HG02885 (cell line): Measurements from ENCODE around the gene TBCD.
"Not testable (repeated sequence)": the region's sequence is repeated elsewhere in the genome, so short reads cannot be mapped to it uniquely, and the experiment has no call there.

Source experiments
- ATAC-seq: cut with Tn5 transposase; IDR thresholded peaks from one replicate; pipeline ENCODE4 v1.9.1; 2021; ENCODE audit warnings: mild to moderate bottlenecking; ENCODE audit not compliant: unreplicated experiment, poor library complexity

The TBCD gene

DNA sequence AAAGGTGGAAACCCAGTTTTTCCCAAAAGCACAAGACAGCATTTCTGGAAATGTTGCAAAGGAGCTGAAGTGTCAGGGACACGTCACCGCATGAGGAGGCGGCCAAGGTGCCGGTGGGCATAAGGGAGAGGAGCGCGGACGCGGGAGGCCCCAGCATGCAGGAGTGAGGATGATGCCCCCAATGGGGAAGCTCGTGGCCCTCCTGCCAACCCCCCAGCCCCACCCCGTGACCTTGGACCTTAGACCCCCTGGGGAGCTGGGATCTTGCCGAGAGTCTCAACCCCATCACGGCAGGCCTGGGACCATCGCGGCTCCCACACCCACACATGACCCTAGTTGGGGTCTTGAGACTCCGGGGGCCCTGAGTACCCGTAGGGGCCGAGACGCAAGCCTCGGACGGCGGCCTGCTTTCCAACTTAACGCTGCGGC, 208.1 kb downstream of the TBCD start:
- no peak for ATAC-seq

DNA sequence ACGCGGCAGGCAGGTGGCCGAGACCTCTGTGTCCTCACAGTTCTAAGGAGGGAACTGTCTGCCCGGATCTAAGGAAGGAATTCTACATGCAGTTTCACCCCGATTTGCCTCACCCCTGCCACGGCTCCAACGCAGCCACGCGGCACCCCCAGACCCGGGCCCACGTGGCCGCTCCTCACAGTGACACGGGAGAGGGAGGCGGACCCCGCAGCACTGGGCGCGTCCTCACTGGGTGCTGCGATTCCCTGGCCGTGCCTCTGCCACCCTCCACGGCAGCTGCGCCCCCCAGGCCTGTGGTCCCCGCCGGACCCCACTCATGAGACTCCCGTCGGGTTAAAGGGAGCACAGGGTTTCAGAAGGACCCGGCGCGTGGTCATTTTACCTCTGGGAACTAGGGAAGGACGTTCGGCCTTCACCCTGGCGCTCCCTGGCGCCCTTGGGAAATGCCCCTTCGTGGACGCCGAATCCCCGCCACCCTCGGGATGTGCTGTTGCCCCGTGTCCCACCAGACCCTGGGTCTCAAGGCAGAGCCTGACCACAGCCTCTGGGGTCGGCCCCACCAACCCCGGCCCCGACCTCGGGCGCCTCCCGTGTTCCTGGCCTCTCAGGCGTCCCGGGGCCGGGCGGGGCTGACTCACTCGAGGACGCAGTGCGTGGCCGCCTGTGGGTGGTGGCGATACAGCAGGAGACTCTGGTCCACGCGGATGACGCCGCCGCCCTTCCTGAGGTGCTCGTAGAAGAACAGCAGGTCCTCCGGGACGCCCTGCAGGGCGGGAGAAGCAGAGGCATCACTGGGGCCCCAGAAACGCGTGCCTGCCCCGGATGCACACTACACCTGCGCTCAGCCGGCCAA, 208.8 kb downstream of the TBCD start:
- no peak for ATAC-seq

DNA sequence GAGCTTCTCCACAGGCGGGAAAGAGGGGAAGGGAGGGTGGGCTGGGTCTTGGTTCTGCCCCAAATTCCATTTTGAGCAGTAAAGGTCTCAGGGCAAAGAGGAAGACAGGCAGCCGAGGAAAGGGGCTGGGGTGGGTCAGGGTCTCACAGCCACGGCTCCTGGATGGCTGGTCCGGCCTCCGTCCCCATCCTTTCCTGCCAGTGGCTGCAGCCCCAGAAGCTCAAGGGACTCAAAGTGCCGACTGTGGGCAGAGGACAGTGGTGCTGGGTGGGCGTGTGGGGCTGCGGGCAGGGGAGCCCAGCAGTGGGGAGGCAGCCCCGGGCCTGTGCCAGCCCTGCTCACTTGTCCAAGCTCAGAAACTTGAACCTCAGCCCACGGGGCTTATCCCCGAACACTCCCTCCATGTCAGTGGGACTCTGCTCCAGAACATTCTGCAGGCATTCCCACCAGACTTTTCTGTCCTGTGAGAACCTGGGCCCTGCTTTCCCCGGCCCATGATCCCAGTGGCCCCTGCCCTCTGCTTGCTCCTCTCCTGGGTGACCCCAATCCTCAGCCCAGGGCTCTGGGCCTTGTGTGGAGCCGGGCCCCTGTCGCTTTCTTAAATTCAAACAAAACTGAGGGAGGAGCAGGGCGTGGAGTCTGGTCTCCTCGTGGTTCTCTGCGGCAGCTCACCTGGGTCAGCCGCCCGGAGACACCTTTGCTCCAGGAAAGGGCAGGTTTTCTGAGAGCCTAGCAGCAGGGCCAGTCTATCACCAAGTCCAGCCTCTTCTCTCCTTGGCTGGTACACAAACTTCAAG, 209.7 kb downstream of the TBCD start:
- ATAC-seq: no peak

DNA sequence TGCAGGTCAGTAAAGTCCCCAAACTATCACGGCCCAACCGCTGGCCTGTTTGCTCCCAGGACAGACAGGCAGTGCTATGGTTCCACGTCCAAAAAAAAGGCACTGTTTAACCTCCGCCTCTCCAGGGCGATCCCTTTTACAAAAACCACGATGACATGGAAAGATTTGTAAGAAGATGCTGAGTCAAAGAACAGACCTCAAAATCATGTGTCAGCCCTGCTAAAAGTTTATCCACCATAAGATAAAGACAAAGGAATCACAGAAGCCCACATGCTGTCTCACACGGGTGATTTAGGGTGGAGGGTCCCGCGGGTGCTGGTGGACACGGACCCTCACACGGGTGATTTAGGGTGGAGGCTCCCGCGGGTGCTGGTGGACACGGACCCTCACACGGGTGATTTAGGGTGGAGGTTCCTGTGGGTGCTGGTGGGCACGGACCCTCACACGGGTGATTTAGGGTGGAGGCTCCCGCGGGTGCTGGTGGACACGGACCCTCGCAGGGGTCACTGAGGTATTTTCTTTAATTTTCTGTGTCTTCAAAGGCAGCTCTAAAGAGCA, 210.4 kb downstream of the TBCD start:
- ATAC-seq: no peak

DNA sequence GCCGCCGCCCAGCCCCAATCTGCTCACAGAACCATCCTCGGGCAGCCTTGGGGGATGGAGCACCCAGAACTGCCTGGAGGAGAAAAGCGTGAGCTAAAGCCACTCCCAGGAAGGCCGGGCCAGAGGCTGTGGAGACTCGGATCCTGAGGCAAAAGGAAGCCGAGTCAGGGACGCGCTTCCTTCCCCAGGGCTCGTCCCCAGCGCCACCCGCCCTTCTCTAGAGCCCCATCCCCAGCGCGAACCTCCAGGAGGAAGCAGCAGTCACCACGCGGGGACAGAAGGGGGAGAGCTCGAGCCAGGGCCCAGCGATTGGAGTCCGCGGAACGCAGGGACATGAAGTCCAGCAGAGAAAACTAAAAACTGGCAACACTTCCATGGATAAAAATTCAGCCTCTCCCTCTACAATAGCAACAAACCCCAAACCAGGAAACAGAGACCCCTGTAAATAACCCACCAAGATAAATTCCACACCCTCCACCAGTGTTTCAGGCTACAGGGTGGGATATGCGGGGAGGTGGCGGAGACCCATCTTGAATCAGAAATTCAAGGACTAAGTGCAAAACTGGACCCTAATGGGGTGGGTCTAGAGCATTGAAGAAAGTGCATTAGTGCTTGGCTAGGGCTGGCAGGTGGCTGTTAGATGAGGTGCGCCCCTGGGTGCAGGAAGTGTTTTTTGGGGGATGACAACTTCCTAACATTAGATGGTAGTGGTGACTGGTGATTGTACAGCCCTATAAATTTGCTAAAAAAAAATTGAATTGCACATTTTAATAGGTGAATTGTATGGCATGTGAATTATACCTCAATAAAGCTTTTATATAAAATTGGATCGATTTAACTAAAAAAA, 211.5 kb downstream of the TBCD start:
- no peak for ATAC-seq

DNA sequence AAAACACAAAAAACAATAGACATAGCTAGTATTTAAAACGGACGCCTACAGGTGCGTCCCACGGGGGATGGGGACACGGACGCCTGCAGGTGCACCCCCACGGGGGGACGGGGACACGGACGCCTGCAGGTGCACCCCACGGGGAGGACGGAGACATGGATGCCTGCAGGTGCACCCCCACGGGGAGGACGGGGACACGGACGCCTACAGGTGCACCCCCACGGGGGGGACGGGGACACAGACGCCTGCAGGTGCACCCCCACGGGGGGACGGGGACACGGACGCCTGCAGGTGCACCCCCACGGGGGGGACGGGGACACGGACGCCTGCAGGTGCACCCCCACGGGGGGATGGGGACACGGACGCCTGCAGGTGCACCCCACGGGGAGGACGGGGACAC, 212.6 kb downstream of the TBCD start:
- ATAC-seq: not testable (repeated sequence)

DNA sequence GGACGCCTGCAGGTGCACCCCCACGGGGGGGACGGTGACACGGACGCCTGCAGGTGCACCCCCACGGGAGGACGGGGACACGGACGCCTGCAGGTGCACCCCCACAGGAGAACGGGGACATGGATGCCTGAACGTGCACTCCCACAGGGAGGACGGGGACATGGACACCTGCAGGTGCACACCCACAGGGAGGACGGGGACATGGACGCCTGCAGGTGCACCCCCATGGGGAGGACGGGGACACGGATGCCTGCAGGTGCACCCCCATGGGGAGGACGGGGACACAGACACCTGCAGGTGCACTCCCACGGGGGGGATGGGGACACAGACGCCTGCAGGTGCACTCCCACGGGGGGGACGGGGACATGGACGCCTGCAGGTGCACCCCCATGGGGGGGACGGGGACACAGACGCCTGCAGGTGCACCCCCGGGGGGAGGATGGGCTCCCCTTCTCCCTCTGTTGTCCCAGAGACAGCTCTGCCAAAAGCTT, 213.0 kb downstream of the TBCD start:
- ATAC-seq: no peak

DNA sequence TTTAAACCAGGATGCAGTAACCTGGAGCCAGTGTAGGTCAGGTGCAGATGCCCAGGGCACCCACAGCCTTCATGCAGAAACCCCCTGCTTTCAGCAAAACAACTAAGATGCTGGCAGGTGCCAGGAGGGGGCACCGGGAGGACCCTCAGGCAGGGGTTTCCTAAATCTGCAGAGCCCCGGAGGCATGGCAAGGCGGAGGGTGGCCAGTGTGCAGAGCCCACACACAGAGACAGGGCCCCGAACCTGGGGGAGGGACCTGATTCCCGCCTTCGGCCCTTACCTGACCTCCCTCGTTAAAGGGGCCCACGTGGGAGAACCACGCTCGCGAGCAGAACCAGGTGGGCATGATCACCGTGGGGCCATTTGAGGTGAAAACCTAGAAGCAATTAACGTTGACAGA, 213.5 kb downstream of the TBCD start:
- no peak for ATAC-seq

DNA sequence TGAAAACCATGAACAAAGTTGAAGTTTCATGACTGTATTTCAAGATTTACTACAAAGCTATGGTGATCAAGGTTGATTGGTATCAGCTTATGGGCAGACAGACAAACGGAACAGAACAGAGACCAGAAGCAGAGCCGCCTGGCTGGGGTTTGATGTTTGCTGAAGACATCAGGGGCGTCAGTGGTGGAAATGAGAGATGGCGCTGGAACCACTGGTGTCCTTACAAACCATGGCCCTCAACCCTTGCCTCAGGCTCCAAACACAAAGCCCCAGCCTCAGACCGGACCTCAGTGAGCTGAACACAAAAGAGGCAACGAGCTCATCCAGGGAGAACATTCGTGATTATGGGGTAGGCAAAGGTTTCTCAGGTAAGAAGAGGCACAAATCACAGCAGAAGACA, 214.6 kb downstream of the TBCD start:
- ATAC-seq: no peak

DNA sequence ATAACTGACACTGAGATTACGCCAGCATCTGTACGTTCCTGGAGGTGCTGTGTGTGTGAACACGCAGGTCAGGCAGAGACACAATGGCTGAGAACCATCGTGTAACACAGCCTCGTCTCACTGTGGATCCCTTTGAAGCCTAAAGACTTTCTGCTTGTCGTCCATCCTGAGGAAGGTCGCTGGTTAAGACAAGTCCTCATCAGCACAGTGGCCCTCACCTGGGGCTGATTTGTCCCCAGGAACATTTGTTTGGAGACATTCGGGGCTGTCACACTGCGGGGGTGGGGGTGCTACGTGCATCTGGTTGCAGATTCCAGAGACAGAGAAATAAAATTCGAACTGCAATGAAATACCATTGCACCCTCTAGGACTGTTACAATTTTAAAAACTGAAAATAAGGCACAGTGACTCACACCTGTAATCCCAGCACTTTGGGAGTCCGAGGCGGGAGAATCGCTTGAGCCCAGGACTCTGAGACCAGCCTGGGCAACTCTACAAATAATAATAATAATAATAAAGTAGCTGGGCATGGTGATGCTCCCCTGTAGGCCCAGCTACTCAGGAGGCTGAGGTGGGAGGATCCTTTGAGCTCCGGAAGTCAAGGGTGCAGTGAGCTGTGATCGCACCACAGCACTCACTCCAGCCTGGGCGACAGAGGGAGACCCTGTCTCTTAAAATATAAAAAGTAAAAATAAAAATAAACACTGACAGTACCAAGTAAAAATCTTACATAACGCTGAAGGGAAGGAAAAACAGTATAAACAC, 215.6 kb downstream of the TBCD start:
- no peak for ATAC-seq

DNA sequence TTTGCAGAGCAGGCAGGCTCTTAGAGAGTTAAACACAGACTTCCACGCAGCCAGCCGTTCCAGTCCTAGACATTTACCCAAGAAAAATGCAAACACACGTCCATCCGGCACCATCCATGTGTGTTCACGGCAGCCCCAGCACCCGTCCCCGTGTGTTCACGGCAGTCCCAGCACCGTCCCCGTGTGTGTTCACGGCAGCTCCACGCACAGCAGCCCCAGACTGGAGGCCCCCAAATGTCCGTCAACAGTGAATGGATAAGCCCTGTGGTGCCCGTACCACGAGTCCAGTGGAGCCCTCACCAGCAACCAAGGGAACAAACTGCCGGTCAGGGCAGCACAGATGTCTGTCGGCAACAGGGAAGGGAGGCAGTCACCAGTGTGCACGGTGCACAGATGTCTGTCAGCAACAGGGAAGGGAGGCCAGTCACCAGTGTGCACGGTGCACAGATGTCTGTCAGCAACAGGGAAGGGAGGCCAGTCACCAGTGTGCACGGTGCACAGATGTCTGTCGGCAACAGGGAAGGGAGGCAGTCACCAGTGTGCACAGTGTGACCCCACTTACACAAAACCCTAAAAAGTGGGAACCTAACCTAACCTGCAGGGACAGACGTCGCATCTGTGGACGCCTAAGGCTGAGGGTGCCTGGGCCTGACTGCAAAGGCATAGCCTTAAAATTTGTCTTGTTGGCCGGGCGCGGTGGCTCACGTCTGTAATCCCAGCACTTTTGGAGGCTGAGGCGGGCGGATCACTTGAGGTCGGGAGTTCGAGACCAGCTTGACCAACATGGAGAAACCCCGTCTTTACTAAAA, 216.4 kb downstream of the TBCD start:
- ATAC-seq: not testable (repeated sequence)

DNA sequence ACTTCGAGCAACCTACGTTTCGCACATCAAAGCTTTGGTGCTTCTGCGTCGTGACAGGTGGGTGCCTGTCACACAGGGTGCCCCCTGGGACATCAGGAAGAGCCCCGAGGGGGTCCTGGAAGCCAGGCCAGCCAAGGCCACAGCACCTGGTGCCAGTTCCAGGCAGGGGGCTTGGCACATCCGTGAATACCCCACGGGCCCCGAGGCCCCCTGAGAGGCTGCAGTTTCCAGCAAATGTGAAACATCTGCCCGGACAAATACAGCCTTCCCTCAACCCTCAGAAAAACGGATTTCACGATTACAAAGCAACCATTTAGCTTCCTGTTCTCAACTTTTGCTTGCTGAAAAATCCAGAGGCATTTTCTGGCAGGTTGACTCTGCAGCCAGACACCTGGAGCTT, 218.2 kb downstream of the TBCD start:
- ATAC-seq: no peak

DNA sequence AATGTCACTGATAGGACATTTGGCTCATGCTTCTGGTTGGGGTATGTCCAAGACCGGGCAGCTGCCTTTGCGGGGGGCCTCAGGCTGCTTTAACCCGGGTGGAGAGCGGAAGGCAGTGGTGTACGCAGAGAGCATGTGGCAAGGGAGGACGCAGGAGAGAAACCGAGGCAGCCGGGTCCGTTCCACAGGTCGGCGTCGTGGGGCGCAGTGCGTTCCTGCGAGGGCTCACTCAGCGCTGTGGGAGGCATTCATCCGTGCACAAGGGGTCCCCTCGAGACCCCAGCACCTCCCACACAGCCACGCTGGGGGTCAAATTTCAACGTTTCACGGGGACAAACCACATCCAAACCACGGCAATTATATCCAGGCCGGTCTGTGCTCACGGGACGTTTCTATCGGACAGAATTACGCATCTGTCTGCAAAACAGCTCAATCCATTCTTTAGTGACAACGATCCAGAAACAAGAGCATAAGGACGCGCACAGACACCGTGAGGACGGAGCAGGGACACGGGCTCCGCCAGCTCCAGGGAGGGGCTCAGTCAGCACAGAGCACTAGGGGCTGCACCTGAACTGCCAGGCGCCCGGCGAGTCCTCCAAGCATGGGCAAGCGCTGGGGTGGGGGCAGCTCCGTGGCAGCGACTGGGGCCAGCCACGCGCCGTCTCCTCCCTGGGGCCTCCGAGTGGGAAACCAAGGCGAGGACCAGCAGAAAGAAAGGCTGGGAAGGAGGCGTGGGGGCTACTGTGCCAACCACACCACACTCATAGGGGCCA, 219.1 kb downstream of the TBCD start:
- ATAC-seq: no peak

DNA sequence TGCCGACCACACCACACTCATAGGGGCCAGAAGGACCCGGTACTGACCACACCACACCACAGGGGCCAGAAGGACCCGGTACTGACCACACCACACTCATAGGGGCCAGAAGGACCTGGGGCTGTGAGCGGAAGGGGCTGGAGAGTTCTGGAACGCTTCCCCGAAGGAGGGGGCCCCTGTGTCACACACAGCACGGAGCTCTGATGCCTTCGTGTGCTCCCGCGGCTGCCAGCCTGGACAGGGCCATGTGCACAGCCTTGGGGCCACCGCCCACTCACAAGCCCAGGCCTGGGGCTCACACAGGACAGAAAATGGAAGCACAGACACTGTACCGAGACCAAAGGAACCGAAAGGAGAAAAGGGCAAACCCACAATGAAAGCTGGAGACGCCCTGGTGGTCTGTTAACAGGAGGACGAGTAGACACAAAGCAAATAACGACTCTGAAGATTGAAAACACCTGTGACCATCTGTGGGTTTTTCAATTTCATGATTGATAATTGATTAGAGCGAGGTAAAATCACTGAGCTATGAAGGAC, 221.0 kb downstream of the TBCD start:
- no peak for ATAC-seq

DNA sequence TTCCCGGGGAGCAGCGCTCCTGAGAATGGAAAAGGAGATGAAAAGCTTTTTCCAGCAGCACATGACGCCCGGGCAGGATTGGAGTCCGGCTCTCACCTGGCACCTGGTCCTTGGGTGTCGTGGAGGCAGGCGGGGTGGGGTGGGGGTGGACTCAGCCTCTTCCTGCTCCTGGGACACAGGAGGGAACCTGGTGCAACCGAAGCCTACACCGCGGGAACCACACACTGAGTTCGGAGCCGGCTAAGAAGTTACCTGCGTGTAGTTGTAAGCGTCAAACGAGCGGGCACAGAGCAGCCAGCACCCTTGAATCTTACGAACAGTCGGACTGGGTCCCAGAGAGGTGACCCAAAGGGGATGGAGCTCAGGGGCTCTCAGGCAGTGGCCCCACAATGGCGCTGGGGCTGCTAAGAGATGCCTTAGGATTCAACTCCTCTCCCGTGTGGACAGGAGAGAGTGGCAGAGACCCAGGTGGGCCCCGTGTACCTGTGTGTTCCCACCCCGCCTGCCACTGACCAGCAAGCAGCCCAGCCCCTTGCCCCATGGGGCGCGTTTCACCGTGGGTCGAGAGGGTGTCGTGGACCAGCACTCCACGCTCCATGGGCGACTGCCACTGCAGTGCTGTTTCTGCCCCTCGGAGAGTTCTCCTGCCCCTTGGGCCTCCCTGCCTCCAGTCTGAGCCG, 221.7 kb downstream of the TBCD start:
- no peak for ATAC-seq

DNA sequence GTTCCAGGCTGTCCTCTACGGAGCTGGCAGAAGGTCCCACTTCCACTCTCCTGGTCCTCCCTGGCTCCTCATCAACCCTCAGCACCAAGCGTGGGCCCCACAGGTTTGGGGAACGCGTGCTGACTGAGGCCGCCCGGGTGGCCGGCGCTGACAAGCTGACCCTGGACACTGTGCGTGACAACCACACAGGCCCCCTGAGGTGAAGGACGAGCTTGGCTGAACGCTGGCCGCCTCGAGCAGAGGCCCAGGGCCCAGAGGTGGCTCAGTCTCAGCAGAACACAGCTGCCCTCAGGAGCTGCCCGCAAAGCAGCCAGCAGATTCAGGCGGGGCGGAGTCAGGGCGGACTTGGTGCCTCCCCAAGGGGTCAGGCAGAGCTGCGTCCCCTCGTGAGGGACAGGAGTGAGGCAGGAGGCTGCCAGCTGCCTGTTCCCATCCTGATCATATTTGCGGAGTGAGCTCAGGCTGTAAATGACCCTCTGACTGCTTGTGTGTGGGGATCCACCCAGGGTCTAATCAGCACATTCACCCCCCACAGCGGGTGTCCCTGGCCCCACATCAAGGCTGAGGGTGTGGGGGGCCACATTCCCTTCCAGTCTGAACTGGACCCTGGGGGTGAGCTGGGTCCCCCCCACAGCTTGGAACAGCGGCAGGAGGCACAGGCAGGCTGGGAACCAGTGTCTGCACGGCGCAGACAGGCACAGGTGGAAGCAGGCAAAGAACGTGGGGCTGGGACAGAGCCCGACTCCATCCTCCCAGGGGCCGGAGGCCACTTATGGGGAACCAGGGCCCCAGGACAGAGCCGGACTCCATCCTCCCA, 222.5 kb downstream of the TBCD start:
- no peak for ATAC-seq
